Dendritic cell treated with granulocyte-macrophage colony-stimulating factor and Interleukin-4, amounts not matched to agents 40 ng/mL and 50 ng/mL, for 4 days (primary cell): ENCODE results near the gene CDK5RAP2.
"Not testable (repeated sequence)": the region's sequence is repeated elsewhere in the genome, so short reads cannot be mapped to it uniquely, and the experiment has no call there.

Source experiments
- H3K27ac Mint-ChIP-seq: one replicate; pipeline ENCODE4 v1.8.0; 2022; ENCODE audit warnings: mild to moderate bottlenecking, mixed read lengths
- H3K27me3 Mint-ChIP-seq: one replicate; pipeline ENCODE4 v1.8.0; 2022; ENCODE audit warnings: mild to moderate bottlenecking, mixed read lengths
- H3K36me3 Mint-ChIP-seq: one replicate; pipeline ENCODE4 v1.8.0; 2022; ENCODE audit warnings: low read depth, mixed read lengths
- H3K4me1 Mint-ChIP-seq: one replicate; pipeline ENCODE4 v1.8.0; 2022; ENCODE audit warnings: low read depth, mixed read lengths
- H3K4me3 Mint-ChIP-seq: one replicate; pipeline ENCODE4 v1.8.0; 2022; ENCODE audit warnings: mild to moderate bottlenecking, moderate library complexity, mixed read lengths
- H3K9me3 Mint-ChIP-seq: one replicate; pipeline ENCODE4 v1.8.0; 2022; ENCODE audit warnings: mixed read lengths
- intact Hi-C: fragments of 100-400 bp; cut with micrococcal nuclease; formaldehyde crosslinking; loops from one replicate; pipeline ENCODE4 v1.15.0; 2022

CDK5RAP2 gene

DNA sequence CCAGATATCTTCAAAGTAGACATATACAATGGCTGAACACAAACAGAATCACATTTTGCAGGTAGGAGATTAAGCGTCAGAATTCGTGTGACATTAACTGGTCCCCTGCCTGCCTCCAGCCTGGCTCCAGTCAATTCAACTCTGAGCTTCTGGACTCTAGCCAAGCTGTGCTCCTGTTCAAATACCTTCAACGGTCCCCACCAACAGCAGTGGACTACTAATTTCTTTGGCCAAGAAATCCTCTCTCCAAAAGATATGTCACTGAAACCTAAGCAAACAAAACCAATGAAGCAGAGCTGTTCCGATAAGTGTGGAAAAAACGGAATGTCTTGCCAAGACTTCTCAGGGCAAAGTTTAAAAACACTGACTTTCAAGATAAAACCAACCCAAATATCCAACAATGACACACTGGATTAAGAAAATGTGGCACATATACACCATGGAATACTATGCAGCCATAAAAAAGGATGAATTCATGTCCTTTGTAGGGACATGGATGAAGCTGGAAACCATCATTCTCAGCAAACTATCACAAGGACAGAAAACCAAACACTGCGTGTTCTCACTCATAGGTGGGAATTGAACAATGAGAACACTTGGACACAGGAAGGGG, 49.6 kb downstream of the CDK5RAP2 start:
- not testable (repeated sequence) for H3K4me3 Mint-ChIP-seq, H3K9me3 Mint-ChIP-seq, H3K27ac Mint-ChIP-seq, H3K27me3 Mint-ChIP-seq
- H3K4me1 Mint-ChIP-seq: peaks cover 14% of the 10 kb centered on the region
- H3K36me3 Mint-ChIP-seq: peaks cover 93% of the 10 kb centered on the region
- intact Hi-C loops: loop anchor here (5.0 kb wide), 1 partner anchor 973 kb away; no protein-coding TSS in a partner anchor

GRCh38 chr9:120528829-120529228, 51.1 kb downstream of the CDK5RAP2 start:
- Mint-ChIP-seq H3K27me3 (no peaks in the 10 kb centered on the region), H3K4me3 (no peak overlapping the region), H3K36me3 (peaks cover 93% of the 10 kb centered on the region), H3K9me3 (no peaks in the 10 kb centered on the region), H3K4me1 (peaks cover 14% of the 10 kb centered on the region), H3K27ac (no peak overlapping the region)
- intact Hi-C loops: no loop called here

DNA sequence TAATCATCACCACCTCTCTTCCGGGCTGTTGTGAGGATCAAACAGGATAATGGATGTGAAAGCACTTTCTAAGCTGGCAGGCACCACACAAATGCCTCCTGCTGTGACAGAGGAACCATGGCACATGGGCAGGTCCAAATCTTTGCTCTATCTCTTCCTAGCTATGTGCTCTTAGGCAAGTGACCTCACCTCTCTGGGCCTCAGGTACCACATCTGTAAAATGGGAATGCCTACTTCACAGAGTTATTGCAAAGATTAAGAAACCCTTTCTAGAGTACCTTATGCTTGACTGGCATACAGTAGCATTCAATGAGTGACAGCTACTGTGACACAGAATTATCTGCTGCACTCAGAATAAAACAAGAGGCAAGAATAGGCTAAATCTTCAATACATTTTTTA, 51.6 kb downstream of the CDK5RAP2 start:
- Mint-ChIP-seq H3K27ac (no peak overlapping the region), H3K9me3 (no peaks in the 10 kb centered on the region), H3K4me3 (no peak overlapping the region), H3K27me3 (no peaks in the 10 kb centered on the region), H3K36me3 (peaks cover 93% of the 10 kb centered on the region), H3K4me1 (peaks cover 11% of the 10 kb centered on the region)
- intact Hi-C loops: no loop called here

- Mint-ChIP-seq H3K36me3 (peaks cover 87% of the 10 kb centered on the region), H3K4me1 (no peaks in the 10 kb centered on the region), H3K9me3 (no peaks in the 10 kb centered on the region), H3K27me3 (no peaks in the 10 kb centered on the region), H3K27ac (no peak overlapping the region), H3K4me3 (no peak overlapping the region)
- intact Hi-C loops: no loop called here
Observed at GRCh38 chr9:120526534-120526933, 53.4 kb downstream of the CDK5RAP2 start.

DNA sequence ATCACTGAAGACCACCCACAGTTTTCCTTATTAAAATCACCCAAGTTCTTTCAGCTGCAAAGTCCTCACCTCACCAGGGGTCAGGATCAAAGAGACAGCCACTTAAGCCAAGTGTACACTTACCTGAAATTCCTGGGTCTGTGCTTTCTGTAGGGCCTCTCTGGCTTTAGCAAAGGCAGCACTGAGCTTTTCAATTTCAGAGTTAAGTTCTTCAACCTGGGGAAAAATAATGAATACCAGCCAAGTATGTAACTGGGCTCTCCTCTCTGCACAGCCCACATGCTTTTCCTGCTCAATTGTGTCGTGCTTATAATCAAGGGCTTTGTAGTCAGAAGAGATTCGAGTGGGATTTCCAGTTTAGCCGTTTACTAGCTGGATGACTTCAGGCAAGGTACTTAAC, 55.1 kb downstream of the CDK5RAP2 start:
- H3K36me3 Mint-ChIP-seq: peaks cover 79% of the 10 kb centered on the region

GRCh38 chr9:120524038-120524437, 55.9 kb downstream of the CDK5RAP2 start:
- Mint-ChIP-seq H3K36me3 (peaks cover 78% of the 10 kb centered on the region), H3K27me3 (no peaks in the 10 kb centered on the region), H3K27ac (no peak overlapping the region), H3K4me3 (no peak overlapping the region), H3K9me3 (no peaks in the 10 kb centered on the region), H3K4me1 (no peaks in the 10 kb centered on the region)
- intact Hi-C loops: no loop called here

More for the DNA sequence above, 55.1 kb downstream of the CDK5RAP2 start:
- H3K4me1 Mint-ChIP-seq: no peaks in the 10 kb centered on the region
- intact Hi-C loops: no loop called here
- no peaks in the 10 kb centered on the region for H3K27me3 Mint-ChIP-seq
- no peaks in the 10 kb centered on the region for H3K9me3 Mint-ChIP-seq
- H3K27ac Mint-ChIP-seq: no peak overlapping the region
- no peak overlapping the region for H3K4me3 Mint-ChIP-seq

DNA sequence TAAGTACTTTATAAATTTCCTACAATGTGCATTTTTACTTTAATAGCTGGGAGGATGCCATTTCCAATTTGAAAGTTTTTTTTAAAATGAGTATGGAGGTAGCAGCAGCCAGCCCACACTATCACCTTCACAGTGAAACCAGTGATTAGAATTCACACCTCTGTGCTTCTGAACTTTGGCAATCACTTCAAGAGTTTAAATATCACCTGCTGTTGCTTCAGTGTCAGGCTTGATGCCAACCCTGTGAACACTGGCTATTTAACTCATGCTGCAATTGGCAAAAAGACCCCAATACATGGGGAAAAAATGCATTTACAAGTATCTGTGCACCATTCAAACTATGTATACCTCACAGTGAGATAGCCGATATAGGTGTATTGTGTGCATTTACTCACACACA, 57.4 kb downstream of the CDK5RAP2 start:
- no peaks in the 10 kb centered on the region for H3K9me3 Mint-ChIP-seq
- no peak overlapping the region for H3K4me3 Mint-ChIP-seq
- intact Hi-C loops: no loop called here

DNA sequence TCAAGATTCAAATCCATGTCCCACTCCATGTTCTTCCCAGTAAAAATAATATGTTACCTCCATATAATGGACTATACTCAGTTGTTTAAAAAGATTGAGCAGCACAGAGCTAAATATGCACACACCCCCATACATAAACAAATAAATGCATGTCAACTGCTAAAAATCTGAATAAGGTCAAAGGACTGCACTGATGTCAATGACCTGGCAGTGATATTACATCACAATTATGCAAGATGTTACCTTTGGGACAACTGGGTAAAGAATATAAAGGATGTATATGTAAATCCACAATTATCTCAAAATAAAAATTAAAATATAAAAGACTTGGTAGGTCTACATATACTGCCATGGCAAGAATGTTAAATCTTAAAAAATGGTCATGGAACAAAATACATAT, 57.9 kb downstream of the CDK5RAP2 start:
- intact Hi-C loops: no loop called here
- H3K27me3 Mint-ChIP-seq: no peaks in the 10 kb centered on the region
- H3K9me3 Mint-ChIP-seq: no peaks in the 10 kb centered on the region
- no peaks in the 10 kb centered on the region for H3K4me1 Mint-ChIP-seq
- no peak overlapping the region for H3K27ac Mint-ChIP-seq
- no peak overlapping the region for H3K4me3 Mint-ChIP-seq
- peaks cover 78% of the 10 kb centered on the region for H3K36me3 Mint-ChIP-seq

More for the DNA sequence above, 57.4 kb downstream of the CDK5RAP2 start:
- Mint-ChIP-seq H3K36me3 (peaks cover 78% of the 10 kb centered on the region), H3K4me1 (no peaks in the 10 kb centered on the region), H3K27ac (no peak overlapping the region), H3K27me3 (no peaks in the 10 kb centered on the region)

DNA sequence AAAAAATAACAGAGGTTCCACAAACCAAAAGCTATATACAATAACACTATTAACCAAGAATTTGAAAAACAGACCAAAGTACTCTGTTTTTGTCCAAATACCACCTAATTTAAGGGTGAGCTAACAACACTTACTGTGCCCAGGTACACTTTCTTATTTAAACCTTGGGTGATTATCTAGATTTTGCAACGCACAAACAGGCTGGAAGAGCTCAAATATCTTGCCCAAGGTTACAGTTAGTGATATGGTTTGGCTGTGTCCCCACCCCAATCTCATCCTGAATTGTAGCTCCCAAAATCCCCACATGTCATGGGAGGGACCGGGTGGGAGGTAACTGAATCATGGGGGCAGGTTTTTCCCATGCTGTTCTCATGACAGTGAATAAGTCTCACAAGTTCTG, 58.9 kb downstream of the CDK5RAP2 start:
- H3K27ac Mint-ChIP-seq: no peak overlapping the region
- intact Hi-C loops: no loop called here
- no peaks in the 10 kb centered on the region for H3K9me3 Mint-ChIP-seq
- H3K36me3 Mint-ChIP-seq: peaks cover 78% of the 10 kb centered on the region
- H3K4me3 Mint-ChIP-seq: no peak overlapping the region
- H3K4me1 Mint-ChIP-seq: no peaks in the 10 kb centered on the region
- no peaks in the 10 kb centered on the region for H3K27me3 Mint-ChIP-seq

DNA sequence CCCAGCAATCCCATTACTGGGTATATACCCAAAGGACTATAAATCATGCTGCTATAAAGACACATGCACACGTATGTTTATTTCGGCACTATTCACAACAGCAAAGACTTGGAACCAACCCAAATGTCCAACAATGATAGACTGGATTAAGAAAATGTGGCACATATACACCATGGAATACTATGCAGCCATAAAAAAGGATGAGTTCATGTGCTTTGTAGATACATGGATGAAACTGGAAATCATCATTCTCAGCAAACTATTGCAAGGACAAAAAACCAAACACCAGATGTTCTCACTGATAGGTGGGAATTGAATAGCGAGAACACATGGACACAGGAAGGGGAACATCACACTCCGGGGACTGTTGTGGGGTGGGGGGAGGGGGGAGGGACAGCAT, 64.0 kb downstream of the CDK5RAP2 start:
- H3K4me3 Mint-ChIP-seq, H3K27me3 Mint-ChIP-seq, H3K9me3 Mint-ChIP-seq, H3K27ac Mint-ChIP-seq, intact Hi-C loops, H3K4me1 Mint-ChIP-seq: not testable (repeated sequence)
- peaks cover 82% of the 10 kb centered on the region for H3K36me3 Mint-ChIP-seq

DNA sequence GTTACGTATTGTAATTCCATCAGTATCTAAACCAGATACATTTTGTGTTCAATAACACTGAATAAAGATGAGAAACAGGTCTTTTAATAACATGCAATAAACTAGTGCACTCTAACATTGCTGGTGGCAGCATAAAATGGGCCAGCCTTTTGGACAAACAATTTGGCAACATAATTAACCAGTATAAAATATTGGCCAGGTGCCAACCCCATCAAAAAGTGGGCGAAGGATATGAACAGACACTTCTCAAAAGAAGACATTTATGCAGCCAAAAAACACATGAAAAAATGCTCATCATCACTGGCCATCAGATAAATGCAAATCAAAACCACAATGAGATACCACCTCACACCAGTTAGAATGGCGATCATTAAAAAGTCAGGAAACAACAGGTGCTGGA, 64.5 kb downstream of the CDK5RAP2 start:
- H3K4me3 Mint-ChIP-seq, intact Hi-C loops, H3K9me3 Mint-ChIP-seq, H3K4me1 Mint-ChIP-seq, H3K27me3 Mint-ChIP-seq, H3K27ac Mint-ChIP-seq: not testable (repeated sequence)
- H3K36me3 Mint-ChIP-seq: peaks cover 84% of the 10 kb centered on the region

- H3K9me3 Mint-ChIP-seq: no peaks in the 10 kb centered on the region
- H3K27me3 Mint-ChIP-seq: no peaks in the 10 kb centered on the region
- peaks cover 89% of the 10 kb centered on the region for H3K36me3 Mint-ChIP-seq
- no peak overlapping the region for H3K27ac Mint-ChIP-seq
- H3K4me1 Mint-ChIP-seq: peaks cover 7% of the 10 kb centered on the region
- no peak overlapping the region for H3K4me3 Mint-ChIP-seq
- intact Hi-C loops: no loop called here
Observed at GRCh38 chr9:120514405-120514804, 65.6 kb downstream of the CDK5RAP2 start.

DNA sequence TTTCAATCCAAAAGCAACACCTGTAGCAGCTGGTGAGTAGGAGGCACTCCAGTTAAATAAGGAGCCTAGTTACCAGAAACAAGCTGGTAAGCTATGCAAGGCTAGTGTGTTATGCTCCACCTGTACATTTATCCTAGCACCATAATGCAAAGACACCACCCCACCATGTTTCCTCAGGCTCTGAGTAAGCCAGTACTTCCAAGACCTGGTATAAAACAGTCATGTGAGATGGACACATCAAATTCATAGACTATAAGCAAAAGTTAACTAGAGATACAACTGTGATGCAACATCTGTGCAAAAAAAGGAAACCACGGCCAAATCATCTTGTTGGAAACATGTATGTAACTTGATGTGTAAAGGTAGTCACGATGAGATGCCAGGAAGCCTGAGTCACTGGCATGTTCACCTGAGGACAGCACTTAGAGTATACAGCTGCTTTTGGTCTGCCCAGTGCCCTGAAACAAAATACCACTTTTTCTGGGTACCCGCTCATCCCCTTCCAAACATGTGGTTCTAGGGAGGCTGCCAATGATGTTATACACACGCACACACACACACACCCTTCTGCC, 66.1 kb downstream of the CDK5RAP2 start:
- Mint-ChIP-seq H3K9me3 (no peaks in the 10 kb centered on the region), H3K4me1 (peaks cover 7% of the 10 kb centered on the region), H3K27ac (no peak overlapping the region), H3K36me3 (peaks cover 89% of the 10 kb centered on the region), H3K4me3 (no peak overlapping the region), H3K27me3 (no peaks in the 10 kb centered on the region)
- intact Hi-C loops: no loop called here

- Mint-ChIP-seq H3K4me1 (peaks cover 7% of the 10 kb centered on the region), H3K27ac (no peak overlapping the region), H3K27me3 (no peaks in the 10 kb centered on the region), H3K4me3 (no peak overlapping the region), H3K9me3 (no peaks in the 10 kb centered on the region), H3K36me3 (peaks cover 81% of the 10 kb centered on the region)
- intact Hi-C loops: no loop called here
Observed at GRCh38 chr9:120510816-120511215, 69.2 kb downstream of the CDK5RAP2 start.

DNA sequence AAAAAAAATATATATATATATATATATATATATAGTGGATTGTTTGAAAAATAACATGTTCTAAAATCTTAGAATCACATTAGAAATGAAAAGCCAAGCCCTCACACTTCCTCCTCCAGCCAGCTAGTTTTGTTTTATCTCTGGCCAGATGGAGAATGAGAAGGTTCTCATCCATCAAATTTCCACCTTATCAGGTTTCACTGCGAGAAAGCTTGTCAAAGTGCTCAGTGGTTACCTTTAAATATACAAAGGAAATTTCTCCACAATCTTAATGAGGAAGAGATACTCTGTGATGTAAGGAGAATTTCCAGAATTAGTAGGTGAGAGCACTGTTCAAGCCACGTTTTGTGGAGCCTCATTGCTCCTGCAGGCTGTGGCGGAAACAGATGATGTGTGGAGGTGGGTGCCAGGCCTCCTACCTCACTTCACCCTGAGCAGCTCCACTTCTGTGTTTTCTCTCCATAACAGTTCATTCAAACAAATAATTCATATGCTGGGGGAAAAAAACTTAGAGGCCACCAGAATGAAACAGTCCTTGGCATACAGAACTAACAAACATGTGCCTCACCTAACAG, 71.9 kb downstream of the CDK5RAP2 start:
- H3K9me3 Mint-ChIP-seq: no peaks in the 10 kb centered on the region
- no peak overlapping the region for H3K4me3 Mint-ChIP-seq
- no peak overlapping the region for H3K27ac Mint-ChIP-seq

More for the DNA sequence above, 71.9 kb downstream of the CDK5RAP2 start:
- no peaks in the 10 kb centered on the region for H3K27me3 Mint-ChIP-seq
- peaks cover 81% of the 10 kb centered on the region for H3K36me3 Mint-ChIP-seq
- intact Hi-C loops: no loop called here
- no peaks in the 10 kb centered on the region for H3K4me1 Mint-ChIP-seq
